Measurements from ENCODE around the gene TPSD1. TPM values are rescaled to one million over a fixed set of nuclear protein-coding genes. Genes with fewer than 3 reads are reported as not detected.
"Not testable (repeated sequence)": the region's sequence is repeated elsewhere in the genome, so short reads cannot be mapped to it uniquely, and the experiment has no call there.

Gene TPSD1
- total RNA-seq, 1 donor from 2014 or later = 5.0 TPM

GRCh38 chr16:1220841-1221627, 34.8 kb upstream of the TPSD1 start:
- no peak for DNase-seq (ENCODE audit: low spot score)

- DNase-seq (ENCODE audit: low spot score) = no peak
Measured at GRCh38 chr16:1221628-1222552, 34.0 kb upstream of the TPSD1 start.

- no peak for DNase-seq (ENCODE audit: low spot score)
Measured at GRCh38 chr16:1222553-1223354, 33.1 kb upstream of the TPSD1 start.

- no peak for DNase-seq (ENCODE audit: low spot score)
Measured at GRCh38 chr16:1223355-1224214, 32.3 kb upstream of the TPSD1 start.

- DNase-seq (ENCODE audit: low spot score) = no peak
Measured at GRCh38 chr16:1224558-1224957, 31.3 kb upstream of the TPSD1 start.

GRCh38 chr16:1225051-1225451, 30.8 kb upstream of the TPSD1 start, which contains the start of gene TPSG1:
TPSG1 (minus strand) TSS chr16:1225268; CDS start chr16:1225252, 16 bp downstream.
- DNase-seq (ENCODE audit: low spot score) = no peak

GRCh38 chr16:1225728-1226311, 30.0 kb upstream of the TPSD1 start:
- DNase-seq (ENCODE audit: low spot score) = not testable (repeated sequence)

- DNase-seq (ENCODE audit: low spot score) = not testable (repeated sequence)
Measured at GRCh38 chr16:1226692-1227091, 29.2 kb upstream of the TPSD1 start.

- DNase-seq (ENCODE audit: low spot score) = not testable (repeated sequence)
Measured at GRCh38 chr16:1228227-1228626, 27.6 kb upstream of the TPSD1 start.

- not testable (repeated sequence) for DNase-seq (ENCODE audit: low spot score)
Measured at GRCh38 chr16:1229476-1229875, 26.4 kb upstream of the TPSD1 start.

- DNase-seq (ENCODE audit: low spot score) = not testable (repeated sequence)
Measured at GRCh38 chr16:1230084-1230470, 25.8 kb upstream of the TPSD1 start, which contains the start of gene TPSB2. TPSB2 (minus strand) TSS chr16:1230184; CDS start chr16:1229951, 233 bp downstream.

GRCh38 chr16:1230471-1231212, 25.2 kb upstream of the TPSD1 start:
- not testable (repeated sequence) for DNase-seq (ENCODE audit: low spot score)

GRCh38 chr16:1231301-1231700, 24.6 kb upstream of the TPSD1 start:
- not testable (repeated sequence) for DNase-seq (ENCODE audit: low spot score)

- DNase-seq (ENCODE audit: low spot score) = not testable (repeated sequence)
Measured at GRCh38 chr16:1232049-1232748, 23.7 kb upstream of the TPSD1 start.

GRCh38 chr16:1236659-1237058, 19.2 kb upstream of the TPSD1 start:
- not testable (repeated sequence) for DNase-seq (ENCODE audit: low spot score)

GRCh38 chr16:1237990-1238389, 17.9 kb upstream of the TPSD1 start:
- DNase-seq (ENCODE audit: low spot score) = no peak

- DNase-seq (ENCODE audit: low spot score) = not testable (repeated sequence)
Measured at GRCh38 chr16:1238909-1239308, 17.0 kb upstream of the TPSD1 start.

GRCh38 chr16:1239575-1239974, 16.3 kb upstream of the TPSD1 start:
- DNase-seq (ENCODE audit: low spot score) = not testable (repeated sequence)

GRCh38 chr16:1240436-1240835, 15.4 kb upstream of the TPSD1 start, which contains the start of gene TPSAB1:
TPSAB1 (plus strand) TSS chr16:1240705; CDS start chr16:1240939, 234 bp downstream.
- not testable (repeated sequence) for DNase-seq (ENCODE audit: low spot score)

All from ureter (tissue), 1 donor.